Smooth muscle cell (in vitro differentiated cells): ENCODE results near the gene ADPGK. TPM values are rescaled to one million over a fixed set of nuclear protein-coding genes. Genes with fewer than 3 reads are reported as not detected.
"Not testable (repeated sequence)": the region's sequence is repeated elsewhere in the genome, so short reads cannot be mapped to it uniquely, and the experiment has no call there.

Experiments used
- DNase-seq: peaks from one replicate; lab custom pipeline; 2025; ENCODE audit not compliant: unreplicated experiment; lab: John Stamatoyannopoulos, UW
- H2AFZ ChIP-seq: fragments of 200-600 bp; sonication (generic); 2 replicates; pipeline ENCODE4 v1.6.0; 2016; ENCODE audit warnings: antibody characterized with exemption, low read depth, mild to moderate bottlenecking
- H3F3A ChIP-seq: fragments of 200-600 bp; sonication (generic); 2 replicates; pipeline ENCODE4 v1.6.0; 2017; ENCODE audit warnings: antibody characterized with exemption, low read depth
- H3K27ac ChIP-seq: fragments of 200-600 bp; sonication (generic); 2 replicates; pipeline ENCODE4 v1.5.1; 2016; ENCODE audit warnings: low read depth, mild to moderate bottlenecking
- H3K27me3 ChIP-seq: fragments of 200-600 bp; sonication (generic); 2 replicates; pipeline ENCODE4 v1.6.1; 2016; ENCODE audit warnings: low read depth, mild to moderate bottlenecking
- H3K36me3 ChIP-seq: fragments of 200-600 bp; sonication (generic); 2 replicates; pipeline ENCODE4 v1.5.1; 2016; ENCODE audit warnings: low read depth
- H3K4me1 ChIP-seq: fragments of 200-600 bp; sonication (generic); 2 replicates; pipeline ENCODE4 v1.5.1; 2016; ENCODE audit warnings: low read depth
- H3K4me2 ChIP-seq: fragments of 200-600 bp; sonication (generic); 2 replicates; pipeline ENCODE4 v1.6.0; 2016; ENCODE audit warnings: mild to moderate bottlenecking
- H3K4me3 ChIP-seq: fragments of 200-600 bp; sonication (generic); 2 replicates; pipeline ENCODE4 v1.5.1; 2016; ENCODE audit warnings: mild to moderate bottlenecking
- H3K79me2 ChIP-seq: fragments of 200-600 bp; sonication (generic); 2 replicates; pipeline ENCODE4 v1.6.0; 2016; ENCODE audit warnings: low read depth, mild to moderate bottlenecking
- H3K9ac ChIP-seq: fragments of 200-600 bp; sonication (generic); 2 replicates; pipeline ENCODE4 v1.6.0; 2016; ENCODE audit warnings: low read depth
- H3K9me3 ChIP-seq: fragments of 200-600 bp; sonication (generic); replicated peaks from 2 replicates; pipeline ENCODE4 v1.5.1; 2016; ENCODE audit warnings: low read depth
- H4K20me1 ChIP-seq: fragments of 200-600 bp; sonication (generic); 2 replicates; pipeline ENCODE4 v1.6.0; 2016; ENCODE audit warnings: low read depth
- WGBS: methylation state at CpG from one replicate; pipeline ENCODE4 v1.1.7; 2016; ENCODE audit warnings: low lambda C conversion rate; 5-methylcytosine and 5-hydroxymethylcytosine counted together
- polyA plus RNA-seq: library from polyadenylated mRNA; unstranded; fragments of >200 nt; fragmentation: Nextera tagmentation; extraction: Ambion mirVana; gene quantifications from 2 replicates; pipeline ENCODE4 v1.2.1, GENCODE V29; 2016
- total RNA-seq: library from RNA; depleted of rRNA; stranded (reverse); fragments of >200 nt; gene quantifications from 2 replicates; pipeline ENCODE4 v1.2.3, GENCODE V29; 2014
- TF ChIP-seq, protein P1 (sequence below): fragments of 200-600 bp; sonication (generic); IDR thresholded peaks from 2 replicates; pipeline ENCODE4 v1.5.1; 2017; ENCODE audit warnings: borderline replicate concordance, mild to moderate bottlenecking, antibody characterized with exemption; ENCODE audit not compliant: insufficient read depth, poor library complexity, severe bottlenecking

The ADPGK gene
- total and polyA plus RNA-seq, 2 experiments from 2014 or later, result 53.4 to 67.3 TPM

- H3K9me3 ChIP-seq, result no peaks in the 10 kb centered on the region
- H2AFZ ChIP-seq, result no peak overlapping the region
- no peak overlapping the region for H3K27ac ChIP-seq
- no peaks in the 10 kb centered on the region for H3K27me3 ChIP-seq
- no peak overlapping the region for H3K4me3 ChIP-seq
- H3F3A ChIP-seq, result no peaks in the 10 kb centered on the region
- H3K36me3 ChIP-seq, result peaks cover 5% of the 10 kb centered on the region
- no peaks in the 10 kb centered on the region for H3K4me1 ChIP-seq
- no peaks in the 10 kb centered on the region for H4K20me1 ChIP-seq
- no peak overlapping the region for H3K4me2 ChIP-seq
- no peak overlapping the region for H3K9ac ChIP-seq
- no peaks in the 10 kb centered on the region for H3K79me2 ChIP-seq
- TF ChIP-seq, protein P1, sequence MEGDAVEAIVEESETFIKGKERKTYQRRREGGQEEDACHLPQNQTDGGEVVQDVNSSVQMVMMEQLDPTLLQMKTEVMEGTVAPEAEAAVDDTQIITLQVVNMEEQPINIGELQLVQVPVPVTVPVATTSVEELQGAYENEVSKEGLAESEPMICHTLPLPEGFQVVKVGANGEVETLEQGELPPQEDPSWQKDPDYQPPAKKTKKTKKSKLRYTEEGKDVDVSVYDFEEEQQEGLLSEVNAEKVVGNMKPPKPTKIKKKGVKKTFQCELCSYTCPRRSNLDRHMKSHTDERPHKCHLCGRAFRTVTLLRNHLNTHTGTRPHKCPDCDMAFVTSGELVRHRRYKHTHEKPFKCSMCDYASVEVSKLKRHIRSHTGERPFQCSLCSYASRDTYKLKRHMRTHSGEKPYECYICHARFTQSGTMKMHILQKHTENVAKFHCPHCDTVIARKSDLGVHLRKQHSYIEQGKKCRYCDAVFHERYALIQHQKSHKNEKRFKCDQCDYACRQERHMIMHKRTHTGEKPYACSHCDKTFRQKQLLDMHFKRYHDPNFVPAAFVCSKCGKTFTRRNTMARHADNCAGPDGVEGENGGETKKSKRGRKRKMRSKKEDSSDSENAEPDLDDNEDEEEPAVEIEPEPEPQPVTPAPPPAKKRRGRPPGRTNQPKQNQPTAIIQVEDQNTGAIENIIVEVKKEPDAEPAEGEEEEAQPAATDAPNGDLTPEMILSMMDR, result peak; percentile 79
- DNase-seq, result peak; percentile 1
- 14% methylated on average over 3 of the region's 3 CpGs for WGBS
Observed at GRCh38 chr15:72722071-72722696, 61.4 kb downstream of the ADPGK start.

DNA sequence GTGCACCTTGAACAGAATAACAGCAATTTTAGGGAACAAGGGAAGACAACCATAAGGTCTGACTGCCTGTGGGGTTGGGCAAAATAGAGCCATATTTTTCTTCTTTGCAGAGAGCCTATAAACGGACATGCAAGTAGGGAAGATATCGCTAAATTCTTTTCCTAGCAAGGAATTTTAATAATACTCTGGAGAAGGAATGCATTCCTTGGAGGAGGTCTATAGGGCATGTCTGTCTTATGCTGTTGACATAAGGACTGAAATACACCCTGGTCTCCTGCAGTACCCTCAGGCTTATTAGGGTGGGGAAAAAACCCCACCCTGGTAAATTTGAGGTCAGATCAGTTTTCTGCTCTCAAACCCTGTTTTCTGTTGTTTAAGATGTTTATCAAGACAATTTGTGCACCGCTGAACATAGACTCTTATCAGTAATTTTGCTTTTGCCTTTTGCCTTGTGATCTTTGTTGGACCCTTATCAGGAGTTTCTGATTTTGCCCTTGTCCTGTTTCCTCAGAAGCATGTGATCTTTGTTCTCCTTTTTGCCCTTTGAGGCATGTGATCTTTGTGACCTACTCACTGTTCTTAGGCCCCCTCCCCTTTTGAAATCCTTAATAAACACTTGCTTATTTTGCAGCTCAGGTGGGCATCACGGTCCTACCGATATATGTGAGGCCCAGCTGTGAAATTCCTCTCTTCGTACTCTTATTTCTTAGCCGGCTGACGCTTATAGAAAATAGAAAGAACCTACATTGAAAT is 74.8 kb downstream of the ADPGK start:
- 93% methylated on average over 8 of the region's 8 CpGs for WGBS
- H3K9ac ChIP-seq, H3F3A ChIP-seq, DNase-seq, H2AFZ ChIP-seq, H3K4me1 ChIP-seq, H3K4me3 ChIP-seq, H3K27me3 ChIP-seq, H3K4me2 ChIP-seq, H3K9me3 ChIP-seq, H3K79me2 ChIP-seq, H3K36me3 ChIP-seq, H3K27ac ChIP-seq: not testable (repeated sequence)
- H4K20me1 ChIP-seq, result peaks cover 26% of the 10 kb centered on the region

DNA sequence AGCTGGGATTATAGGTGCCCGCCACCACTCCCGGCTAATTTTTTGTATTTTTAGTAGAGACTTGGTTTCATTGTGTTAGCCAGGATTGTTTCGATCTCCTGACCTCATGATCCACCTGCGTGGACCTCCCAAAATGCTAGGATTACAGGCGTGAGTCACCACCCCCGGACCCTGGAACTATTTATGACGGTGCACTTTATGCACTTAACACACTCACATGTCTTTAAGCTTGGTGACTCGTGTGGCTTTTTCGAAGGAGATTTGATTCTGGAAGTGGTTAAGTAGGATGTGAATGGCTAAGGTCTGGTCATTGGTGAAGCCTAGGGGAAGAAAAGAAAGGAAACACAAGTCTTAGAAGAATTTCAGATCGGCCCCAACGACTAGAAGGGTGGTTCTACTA is 77.3 kb downstream of the ADPGK start:
- DNase-seq, result no peak
- Histone ChIP-seq H3K4me3 (no peak overlapping the region), H3K9me3 (no peaks in the 10 kb centered on the region), H2AFZ (no peak overlapping the region), H3K9ac (no peak overlapping the region), H3F3A (no peaks in the 10 kb centered on the region), H3K79me2 (no peaks in the 10 kb centered on the region), H4K20me1 (peaks cover 31% of the 10 kb centered on the region), H3K27me3 (no peaks in the 10 kb centered on the region), H3K4me1 (no peaks in the 10 kb centered on the region), H3K36me3 (no peaks in the 10 kb centered on the region), H3K4me2 (no peak overlapping the region), H3K27ac (no peak overlapping the region)
- TF ChIP-seq, protein P1, result no peak
- WGBS, result 67% methylated on average over 11 of the region's 11 CpGs

Other genes starting within 250 kb of the ADPGK start
- not detected in 2 replicates for gene GOLGA6B, start 129.1 kb downstream of the ADPGK start, total RNA-seq
- gene GOLGA6B, start 129.1 kb downstream of the ADPGK start, polyA plus RNA-seq, result not detected in 2 replicates
- not detected in 2 replicates for gene HIGD2B, start 97.6 kb downstream of the ADPGK start, total RNA-seq
- gene HIGD2B, start 97.6 kb downstream of the ADPGK start, polyA plus RNA-seq, result 0.37 TPM in 1 of 2 replicates, not detected in the other
- 26.4 and 88.2 TPM in 2 replicates for gene BBS4, start 97.6 kb downstream of the ADPGK start, total RNA-seq
- 23.0 and 31.2 TPM in 2 replicates for gene BBS4, start 97.6 kb downstream of the ADPGK start, polyA plus RNA-seq